ENCODE measurements around the gene MYOF.
A peak's percentile ranks its signal among the peaks of the same experiment; 100 is the strongest.

The MYOF gene

DNA sequence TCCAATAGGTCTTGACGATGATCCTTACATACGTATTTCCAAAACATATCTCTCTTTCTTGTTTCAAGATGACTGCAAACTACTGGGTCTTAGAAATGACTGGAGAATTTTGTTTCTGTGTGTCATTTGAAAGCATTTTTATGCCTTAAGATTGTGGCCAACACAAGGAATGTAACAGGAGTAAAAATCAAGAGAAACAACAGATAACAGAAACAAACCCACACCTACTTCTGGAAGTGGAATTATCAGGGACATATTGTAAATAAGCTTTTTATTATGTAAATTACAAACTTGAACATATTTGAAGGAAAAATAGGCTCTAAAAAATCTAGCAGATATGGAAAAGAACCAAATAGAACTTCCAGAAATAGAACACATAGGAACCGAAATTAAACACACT is 212.9 kb downstream of the MYOF start:
- DNase-seq (ENCODE audit: extremely low spot score): no peak
- ChIA-PET POLR2A (no interaction called here), CTCF (no interaction called here)

DNA sequence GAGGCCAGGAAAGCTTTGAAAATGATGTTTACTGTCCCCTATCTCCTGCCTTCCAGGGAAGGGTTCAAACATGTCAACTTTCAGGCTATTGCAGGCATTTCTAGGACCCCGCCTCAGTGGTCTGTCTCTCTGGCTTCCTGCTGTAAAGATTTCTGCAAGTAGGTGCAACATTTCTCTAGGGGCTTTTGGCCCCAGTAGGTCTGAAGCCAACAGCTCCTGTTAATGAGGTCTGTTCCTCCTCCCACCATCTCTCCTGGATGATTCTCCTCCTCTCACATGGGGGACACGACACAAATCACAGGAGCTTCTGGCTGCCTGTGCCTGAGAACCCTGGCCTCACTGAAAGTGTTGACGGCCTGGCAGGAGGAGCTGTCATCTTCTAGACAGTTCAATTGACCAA is 214.1 kb downstream of the MYOF start:
- TF ChIP-seq, protein P1, sequence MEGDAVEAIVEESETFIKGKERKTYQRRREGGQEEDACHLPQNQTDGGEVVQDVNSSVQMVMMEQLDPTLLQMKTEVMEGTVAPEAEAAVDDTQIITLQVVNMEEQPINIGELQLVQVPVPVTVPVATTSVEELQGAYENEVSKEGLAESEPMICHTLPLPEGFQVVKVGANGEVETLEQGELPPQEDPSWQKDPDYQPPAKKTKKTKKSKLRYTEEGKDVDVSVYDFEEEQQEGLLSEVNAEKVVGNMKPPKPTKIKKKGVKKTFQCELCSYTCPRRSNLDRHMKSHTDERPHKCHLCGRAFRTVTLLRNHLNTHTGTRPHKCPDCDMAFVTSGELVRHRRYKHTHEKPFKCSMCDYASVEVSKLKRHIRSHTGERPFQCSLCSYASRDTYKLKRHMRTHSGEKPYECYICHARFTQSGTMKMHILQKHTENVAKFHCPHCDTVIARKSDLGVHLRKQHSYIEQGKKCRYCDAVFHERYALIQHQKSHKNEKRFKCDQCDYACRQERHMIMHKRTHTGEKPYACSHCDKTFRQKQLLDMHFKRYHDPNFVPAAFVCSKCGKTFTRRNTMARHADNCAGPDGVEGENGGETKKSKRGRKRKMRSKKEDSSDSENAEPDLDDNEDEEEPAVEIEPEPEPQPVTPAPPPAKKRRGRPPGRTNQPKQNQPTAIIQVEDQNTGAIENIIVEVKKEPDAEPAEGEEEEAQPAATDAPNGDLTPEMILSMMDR (IDR thresholded peaks at IDR 0.05; ENCODE audit: control extremely low read depth, extremely low read depth, low read depth, missing control alignments): no peak
- no peak for DNase-seq (ENCODE audit: extremely low spot score)
- ChIA-PET CTCF (interaction anchor here (1.6 kb wide), 1 partner anchor 11 kb away, joined by 5 read pairs; no protein-coding TSS in a partner anchor), POLR2A (no interaction called here)

More for the DNA sequence above, 212.9 kb downstream of the MYOF start:
- TF ChIP-seq, protein P1 (IDR thresholded peaks at IDR 0.05; ENCODE audit: control extremely low read depth, extremely low read depth, low read depth, missing control alignments): no peak

DNA sequence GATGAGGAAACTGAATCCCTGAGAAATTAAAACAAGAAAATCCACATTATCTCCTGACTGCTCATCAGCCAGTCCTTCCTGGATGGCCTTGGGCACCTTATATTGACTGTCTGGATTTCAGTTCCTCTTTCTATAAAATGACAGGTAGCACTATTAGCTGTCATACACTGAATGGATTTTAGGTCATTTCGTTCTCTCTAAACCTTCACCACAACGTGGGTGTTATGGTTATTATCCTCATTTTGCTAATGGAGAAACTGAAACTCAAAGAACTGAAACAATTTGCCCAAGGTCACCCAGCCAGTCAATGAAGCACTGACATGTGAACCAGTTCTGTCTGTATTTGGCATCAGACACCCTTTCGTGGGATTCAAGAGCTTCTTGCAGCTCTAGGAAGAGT is 214.6 kb downstream of the MYOF start:
- CTCF ChIA-PET: interaction anchor here (0.8 to 1.6 kb wide), 2 partner anchors 8 to 11 kb away, joined by 3 to 5 read pairs; no protein-coding TSS in a partner anchor
- POLR2A ChIA-PET: no interaction called here

DNA sequence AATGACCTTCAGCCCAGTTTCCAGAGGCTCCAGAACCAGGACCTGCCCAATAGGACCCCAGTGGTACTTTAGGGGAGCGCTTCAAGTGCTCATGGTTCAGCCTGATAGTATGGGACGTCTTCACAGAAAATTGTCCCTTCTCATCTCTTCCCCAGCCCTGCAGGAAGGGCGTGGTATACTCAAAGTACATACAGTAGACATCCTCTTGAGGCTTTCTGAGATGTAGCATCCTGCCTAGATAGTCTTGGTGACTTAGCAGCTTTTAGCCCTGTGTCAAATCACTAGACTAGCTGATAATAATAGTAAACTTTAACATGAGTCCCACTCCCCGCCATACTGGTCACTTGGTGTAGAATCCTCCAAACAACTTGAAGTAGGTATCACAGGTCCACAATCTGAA is 215.3 kb downstream of the MYOF start:
- DNase-seq (ENCODE audit: extremely low spot score): no peak
- ChIA-PET POLR2A (no interaction called here), CTCF (interaction anchor here (0.8 to 1.6 kb wide), 2 partner anchors 9 to 10 kb away, joined by 3 to 5 read pairs; no protein-coding TSS in a partner anchor)
- TF ChIP-seq, protein P1 (IDR thresholded peaks at IDR 0.05; ENCODE audit: control extremely low read depth, extremely low read depth, low read depth, missing control alignments): no peak

More for the DNA sequence above, 214.6 kb downstream of the MYOF start:
- TF ChIP-seq, protein P1 (IDR thresholded peaks at IDR 0.05; ENCODE audit: control extremely low read depth, extremely low read depth, low read depth, missing control alignments): no peak
- peak; percentile 71 for DNase-seq (ENCODE audit: extremely low spot score)

DNA sequence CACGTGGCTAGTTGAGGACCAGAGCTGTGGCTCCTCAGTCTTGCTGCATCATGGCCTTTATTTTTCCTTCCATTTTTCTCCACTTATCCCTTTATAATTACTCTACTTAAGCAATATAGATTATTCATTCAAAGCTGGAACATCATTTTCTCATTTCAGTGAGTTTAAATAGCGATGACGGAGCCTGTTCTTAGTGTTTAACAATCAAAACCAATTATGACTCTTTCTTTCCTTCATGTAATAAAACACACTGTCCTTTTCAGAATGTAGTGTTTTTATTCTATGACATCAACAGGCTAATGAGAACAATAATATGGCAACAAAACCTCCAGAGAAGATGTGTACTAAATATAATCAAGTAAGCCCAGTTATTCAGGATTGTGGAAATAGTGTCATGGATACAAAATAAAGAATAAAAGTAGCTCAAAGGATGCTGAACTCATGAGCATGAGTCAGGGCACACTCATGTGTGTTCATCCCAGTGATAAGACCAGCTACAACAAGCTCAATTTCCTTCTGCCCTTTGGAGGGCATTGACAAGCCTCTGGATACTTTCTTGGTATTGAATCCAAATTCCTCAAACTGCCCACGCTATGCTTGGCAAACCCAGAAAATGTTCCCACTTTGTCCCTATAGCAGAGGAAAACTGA is 220.0 kb downstream of the MYOF start:
- CTCF ChIA-PET: interaction anchor here (1.4 to 1.6 kb wide), 2 partner anchors 10 to 43 kb away, joined by 3 to 5 read pairs; no protein-coding TSS in a partner anchor
- POLR2A ChIA-PET: no interaction called here
- no peak for DNase-seq (ENCODE audit: extremely low spot score)
- TF ChIP-seq, protein P1 (IDR thresholded peaks at IDR 0.05; ENCODE audit: control extremely low read depth, extremely low read depth, low read depth, missing control alignments): no peak

DNA sequence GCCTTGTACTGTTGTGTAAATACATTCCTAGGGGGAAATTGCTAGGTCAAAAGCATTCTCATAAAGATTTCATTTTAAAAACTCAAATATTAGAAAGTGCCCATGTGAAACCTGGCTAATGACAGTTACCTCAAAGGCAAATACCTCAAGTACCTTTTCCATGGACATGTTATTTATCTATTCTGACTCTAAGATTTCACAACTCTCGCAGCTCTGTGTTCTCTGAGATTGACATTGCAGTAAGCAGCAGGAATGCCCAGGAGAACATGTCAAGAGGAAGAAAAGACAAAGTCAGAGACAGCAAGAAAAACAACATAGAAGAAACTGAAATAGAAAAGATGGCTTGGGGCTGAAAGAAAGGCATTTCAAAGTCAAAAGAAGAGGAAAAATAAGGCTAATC is 221.0 kb downstream of the MYOF start:
- POLR2A ChIA-PET: no interaction called here
- no peak for DNase-seq (ENCODE audit: extremely low spot score)
- CTCF ChIA-PET: no interaction called here
- TF ChIP-seq, protein P1 (IDR thresholded peaks at IDR 0.05; ENCODE audit: control extremely low read depth, extremely low read depth, low read depth, missing control alignments): no peak

Data from GM10248 (cell line).